ENCODE data around the gene ATP6V0C.
A peak's percentile ranks its signal among the peaks of the same experiment; 100 is the strongest.

The ATP6V0C gene

GRCh38 chr16:2512735-2513404, 882 bp upstream of the ATP6V0C start:
- no peak for DNase-seq

GRCh38 chr16:2514333-2515179, 804 bp downstream of the ATP6V0C start:
- DNase-seq = peak; percentile 60

GRCh38 chr16:2515180-2515851, 1.6 kb downstream of the ATP6V0C start:
- no peak for DNase-seq

- DNase-seq = no peak
Measured at GRCh38 chr16:2516391-2517240, 2.9 kb downstream of the ATP6V0C start.

GRCh38 chr16:2517954-2518605, 4.3 kb downstream of the ATP6V0C start:
- DNase-seq = no peak

GRCh38 chr16:2518823-2519710, 5.3 kb downstream of the ATP6V0C start:
- no peak for DNase-seq

GRCh38 chr16:2519711-2520080, 5.9 kb downstream of the ATP6V0C start:
- DNase-seq = no peak

GRCh38 chr16:2520097-2520783, 6.5 kb downstream of the ATP6V0C start, which contains the start of gene AMDHD2:
Gene AMDHD2, plus strand, starts transcription at chr16:2520371. Its CDS starts 88 bp downstream, at chr16:2520459.
- DNase-seq = peak; percentile 93

- DNase-seq = peak; percentile 61
Measured at GRCh38 chr16:2520784-2521531, 7.2 kb downstream of the ATP6V0C start.

GRCh38 chr16:2523801-2524231, 10.1 kb downstream of the ATP6V0C start:
- DNase-seq = no peak

- no peak for DNase-seq
Measured at GRCh38 chr16:2524339-2524938, 10.7 kb downstream of the ATP6V0C start.

- DNase-seq = no peak
Measured at GRCh38 chr16:2526135-2526534, 12.4 kb downstream of the ATP6V0C start.

- no peak for DNase-seq
Measured at GRCh38 chr16:2527071-2527783, 13.5 kb downstream of the ATP6V0C start.

- no peak for DNase-seq
Measured at GRCh38 chr16:2527784-2528100, 14.0 kb downstream of the ATP6V0C start.

- DNase-seq = no peak
Measured at GRCh38 chr16:2528161-2529060, 14.7 kb downstream of the ATP6V0C start.

GRCh38 chr16:2529061-2529931, 15.5 kb downstream of the ATP6V0C start:
- no peak for DNase-seq
